Globus pallidus (tissue), 1 donor: ENCODE results near the gene NOS1AP.

Source experiments
- DNase-seq: peaks from one replicate; pipeline ENCODE4 v3.0.0-alpha.2; 2015; ENCODE audit warnings: low spot score

Gene NOS1AP

GRCh38 chr1:162089748-162090147 lies 20.3 kb downstream of the NOS1AP start:
- DNase-seq: no peak

GRCh38 chr1:162090378-162090777 lies 20.9 kb downstream of the NOS1AP start:
- DNase-seq: no peak

- DNase-seq: no peak
Measured at GRCh38 chr1:162091681-162092524, 22.4 kb downstream of the NOS1AP start.

GRCh38 chr1:162093095-162093494 lies 23.6 kb downstream of the NOS1AP start:
- no peak for DNase-seq

GRCh38 chr1:162094271-162094670 lies 24.8 kb downstream of the NOS1AP start:
- no peak for DNase-seq

- DNase-seq: no peak
Measured at GRCh38 chr1:162094723-162095122, 25.2 kb downstream of the NOS1AP start.

GRCh38 chr1:162107911-162108310 lies 38.4 kb downstream of the NOS1AP start:
- DNase-seq: no peak

- no peak for DNase-seq
Measured at GRCh38 chr1:162108426-162108825, 38.9 kb downstream of the NOS1AP start.

- peak; percentile 41 for DNase-seq
Measured at GRCh38 chr1:162110910-162111309, 41.4 kb downstream of the NOS1AP start.

GRCh38 chr1:162111572-162111971 lies 42.1 kb downstream of the NOS1AP start:
- no peak for DNase-seq

- DNase-seq: no peak
Measured at GRCh38 chr1:162113419-162113818, 43.9 kb downstream of the NOS1AP start.

- DNase-seq: no peak
Measured at GRCh38 chr1:162117039-162117774, 47.7 kb downstream of the NOS1AP start.

GRCh38 chr1:162118063-162118462 lies 48.6 kb downstream of the NOS1AP start:
- DNase-seq: no peak

GRCh38 chr1:162128693-162129356 lies 59.3 kb downstream of the NOS1AP start:
- no peak for DNase-seq

- DNase-seq: no peak
Measured at GRCh38 chr1:162130308-162130707, 60.8 kb downstream of the NOS1AP start.

GRCh38 chr1:162131400-162132321 lies 62.2 kb downstream of the NOS1AP start:
- DNase-seq: no peak

GRCh38 chr1:162133566-162133965 lies 64.1 kb downstream of the NOS1AP start:
- no peak for DNase-seq

GRCh38 chr1:162134646-162135045 lies 65.2 kb downstream of the NOS1AP start:
- no peak for DNase-seq

GRCh38 chr1:162135271-162135775 lies 65.8 kb downstream of the NOS1AP start:
- no peak for DNase-seq

GRCh38 chr1:162136760-162137159 lies 67.3 kb downstream of the NOS1AP start:
- DNase-seq: no peak

GRCh38 chr1:162137179-162137960 lies 67.9 kb downstream of the NOS1AP start:
- no peak for DNase-seq
